ENCODE data around the gene PDCD1. TPM values are rescaled to one million over a fixed set of nuclear protein-coding genes. Genes with fewer than 3 reads are reported as not detected.
"Not testable (repeated sequence)": the region's sequence is repeated elsewhere in the genome, so short reads cannot be mapped to it uniquely, and the experiment has no call there.

PDCD1 gene
- total and polyA plus RNA-seq, 2 donors from 2014 or later = 0.49 to 1.6 TPM

DNA sequence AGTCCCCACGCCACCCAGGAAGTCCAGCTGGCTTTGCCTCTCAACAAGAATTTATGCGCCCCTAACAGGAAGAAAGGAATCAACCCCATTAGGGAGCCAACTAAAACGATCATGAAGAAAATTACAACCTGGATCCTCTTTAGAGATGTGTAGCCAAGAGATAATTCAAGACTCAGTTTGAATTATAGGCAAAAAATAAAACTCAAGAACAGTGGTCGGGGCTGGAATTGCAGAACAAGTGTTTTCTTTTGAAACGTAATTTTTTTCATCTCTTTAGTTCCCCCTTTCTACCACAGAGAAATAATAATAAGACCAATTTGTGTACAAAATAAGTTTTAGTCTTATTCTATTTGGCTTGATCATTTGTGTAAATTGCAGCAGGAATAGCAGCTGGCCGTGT, 22.4 kb downstream of the PDCD1 start:
- no peak for FAIRE-seq
- DNase-seq = no peak
- H3K4me1 ChIP-seq (ENCODE audit: control insufficient read depth in 2 of 3, insufficient read depth in 2 of 3, low read depth in 1 of 3, low read length in 3 of 3) = no peaks in the 10 kb centered on the region
- H3K27ac ChIP-seq (ENCODE audit: low read depth in 2 of 2, low read length in 2 of 2) = no peak overlapping the region
- intact Hi-C loops (cut with DNase I) = no loop called here
- H3K9me3 ChIP-seq (ENCODE audit: control insufficient read depth in 2 of 3, insufficient read depth in 1 of 3, low read length in 3 of 3) = no peaks in the 10 kb centered on the region
- H3K27me3 ChIP-seq (ENCODE audit: control insufficient read depth, insufficient read depth, low read length) = no peaks in the 10 kb centered on the region
- TF ChIP-seq, protein P1, sequence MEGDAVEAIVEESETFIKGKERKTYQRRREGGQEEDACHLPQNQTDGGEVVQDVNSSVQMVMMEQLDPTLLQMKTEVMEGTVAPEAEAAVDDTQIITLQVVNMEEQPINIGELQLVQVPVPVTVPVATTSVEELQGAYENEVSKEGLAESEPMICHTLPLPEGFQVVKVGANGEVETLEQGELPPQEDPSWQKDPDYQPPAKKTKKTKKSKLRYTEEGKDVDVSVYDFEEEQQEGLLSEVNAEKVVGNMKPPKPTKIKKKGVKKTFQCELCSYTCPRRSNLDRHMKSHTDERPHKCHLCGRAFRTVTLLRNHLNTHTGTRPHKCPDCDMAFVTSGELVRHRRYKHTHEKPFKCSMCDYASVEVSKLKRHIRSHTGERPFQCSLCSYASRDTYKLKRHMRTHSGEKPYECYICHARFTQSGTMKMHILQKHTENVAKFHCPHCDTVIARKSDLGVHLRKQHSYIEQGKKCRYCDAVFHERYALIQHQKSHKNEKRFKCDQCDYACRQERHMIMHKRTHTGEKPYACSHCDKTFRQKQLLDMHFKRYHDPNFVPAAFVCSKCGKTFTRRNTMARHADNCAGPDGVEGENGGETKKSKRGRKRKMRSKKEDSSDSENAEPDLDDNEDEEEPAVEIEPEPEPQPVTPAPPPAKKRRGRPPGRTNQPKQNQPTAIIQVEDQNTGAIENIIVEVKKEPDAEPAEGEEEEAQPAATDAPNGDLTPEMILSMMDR (IDR thresholded peaks at IDR 0.05; ENCODE audit: borderline replicate concordance, extremely low read depth, insufficient read depth) = no peak
- no peaks in the 10 kb centered on the region for H3K36me3 ChIP-seq (ENCODE audit: control insufficient read depth in 2 of 3, insufficient read depth in 3 of 3, low read length in 3 of 3)
- H3K9ac ChIP-seq (ENCODE audit: low read length in 3 of 3) = no peak overlapping the region
- no peak overlapping the region for H3K4me3 ChIP-seq (ENCODE audit: low read length in 3 of 3)

DNA sequence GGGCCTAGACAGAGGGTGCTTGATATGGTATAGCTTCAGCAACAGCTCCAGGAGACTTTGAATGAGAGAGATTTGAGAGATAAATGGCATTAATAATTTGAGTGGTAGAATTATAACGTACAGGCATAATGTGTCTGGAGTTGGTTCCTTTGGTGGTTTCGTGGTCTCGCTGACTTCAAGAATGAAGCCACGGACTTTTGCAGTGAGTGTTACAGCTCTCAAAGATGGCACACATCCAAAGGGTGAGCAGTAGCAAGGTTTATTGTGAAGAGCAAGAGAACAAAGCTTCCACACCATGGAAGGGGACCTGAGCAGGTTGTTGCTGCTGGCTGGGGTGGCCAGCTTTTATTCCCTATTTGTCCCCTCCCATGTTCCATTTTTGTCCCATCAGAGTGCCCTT, 23.1 kb downstream of the PDCD1 start:
- TF ChIP-seq, protein P1 (IDR thresholded peaks at IDR 0.05; ENCODE audit: borderline replicate concordance, extremely low read depth, insufficient read depth) = no peak
- no peak overlapping the region for H3K9ac ChIP-seq (ENCODE audit: low read length in 3 of 3)
- H3K27me3 ChIP-seq (ENCODE audit: control insufficient read depth, insufficient read depth, low read length) = no peaks in the 10 kb centered on the region
- H3K4me1 ChIP-seq (ENCODE audit: control insufficient read depth in 2 of 3, insufficient read depth in 2 of 3, low read depth in 1 of 3, low read length in 3 of 3) = no peaks in the 10 kb centered on the region
- no peak overlapping the region for H3K27ac ChIP-seq (ENCODE audit: low read depth in 2 of 2, low read length in 2 of 2)
- no peaks in the 10 kb centered on the region for H3K9me3 ChIP-seq (ENCODE audit: control insufficient read depth in 2 of 3, insufficient read depth in 1 of 3, low read length in 3 of 3)
- intact Hi-C loops (cut with DNase I) = no loop called here
- no peaks in the 10 kb centered on the region for H3K36me3 ChIP-seq (ENCODE audit: control insufficient read depth in 2 of 3, insufficient read depth in 3 of 3, low read length in 3 of 3)
- FAIRE-seq (no peak), DNase-seq (no peak)
- no peak overlapping the region for H3K4me3 ChIP-seq (ENCODE audit: low read length in 3 of 3)

DNA sequence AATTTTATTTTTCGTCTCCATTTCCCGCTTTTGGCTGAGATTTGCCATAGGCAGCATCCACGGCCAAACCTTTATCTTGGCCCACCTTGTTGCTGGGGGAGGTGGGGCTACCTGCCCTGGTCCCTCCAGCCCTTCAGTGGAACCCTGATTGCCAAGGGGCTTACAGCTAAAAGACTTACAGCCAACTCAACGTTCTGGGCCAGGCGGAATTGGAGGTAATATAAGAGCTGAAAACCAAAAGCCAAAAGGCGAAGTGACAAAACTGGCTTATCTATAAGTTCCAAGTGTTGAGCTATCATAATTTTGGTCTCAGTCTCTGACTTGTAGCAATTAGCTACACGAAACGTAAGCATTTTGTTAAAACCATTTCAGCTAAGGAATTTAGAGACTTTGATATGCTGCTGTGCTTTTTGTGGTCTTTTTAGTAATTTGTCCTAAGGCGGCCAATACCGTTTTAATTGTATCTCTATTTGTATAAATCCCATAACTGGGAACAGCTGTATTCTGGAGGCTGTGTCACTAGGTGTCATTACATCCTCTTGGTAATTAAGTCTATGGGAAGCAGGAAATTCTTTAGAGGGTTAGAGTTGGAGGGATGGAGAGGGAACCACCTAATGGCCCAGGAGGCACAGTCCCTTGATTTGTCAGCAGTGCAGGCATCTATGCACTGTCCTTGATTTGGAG, 24.0 kb downstream of the PDCD1 start:
- H3K4me3 ChIP-seq (ENCODE audit: low read length in 3 of 3) = no peak overlapping the region
- intact Hi-C loops (cut with DNase I) = no loop called here
- H3K27me3 ChIP-seq (ENCODE audit: control insufficient read depth, insufficient read depth, low read length) = no peaks in the 10 kb centered on the region
- H3K9me3 ChIP-seq (ENCODE audit: control insufficient read depth in 2 of 3, insufficient read depth in 1 of 3, low read length in 3 of 3) = no peaks in the 10 kb centered on the region
- DNase-seq (no peak), FAIRE-seq (no peak)
- H3K27ac ChIP-seq (ENCODE audit: low read depth in 2 of 2, low read length in 2 of 2) = no peak overlapping the region
- no peaks in the 10 kb centered on the region for H3K36me3 ChIP-seq (ENCODE audit: control insufficient read depth in 2 of 3, insufficient read depth in 3 of 3, low read length in 3 of 3)
- TF ChIP-seq, protein P1 (IDR thresholded peaks at IDR 0.05; ENCODE audit: borderline replicate concordance, extremely low read depth, insufficient read depth) = no peak
- H3K9ac ChIP-seq (ENCODE audit: low read length in 3 of 3) = no peak overlapping the region
- H3K4me1 ChIP-seq (ENCODE audit: control insufficient read depth in 2 of 3, insufficient read depth in 2 of 3, low read depth in 1 of 3, low read length in 3 of 3) = no peaks in the 10 kb centered on the region

DNA sequence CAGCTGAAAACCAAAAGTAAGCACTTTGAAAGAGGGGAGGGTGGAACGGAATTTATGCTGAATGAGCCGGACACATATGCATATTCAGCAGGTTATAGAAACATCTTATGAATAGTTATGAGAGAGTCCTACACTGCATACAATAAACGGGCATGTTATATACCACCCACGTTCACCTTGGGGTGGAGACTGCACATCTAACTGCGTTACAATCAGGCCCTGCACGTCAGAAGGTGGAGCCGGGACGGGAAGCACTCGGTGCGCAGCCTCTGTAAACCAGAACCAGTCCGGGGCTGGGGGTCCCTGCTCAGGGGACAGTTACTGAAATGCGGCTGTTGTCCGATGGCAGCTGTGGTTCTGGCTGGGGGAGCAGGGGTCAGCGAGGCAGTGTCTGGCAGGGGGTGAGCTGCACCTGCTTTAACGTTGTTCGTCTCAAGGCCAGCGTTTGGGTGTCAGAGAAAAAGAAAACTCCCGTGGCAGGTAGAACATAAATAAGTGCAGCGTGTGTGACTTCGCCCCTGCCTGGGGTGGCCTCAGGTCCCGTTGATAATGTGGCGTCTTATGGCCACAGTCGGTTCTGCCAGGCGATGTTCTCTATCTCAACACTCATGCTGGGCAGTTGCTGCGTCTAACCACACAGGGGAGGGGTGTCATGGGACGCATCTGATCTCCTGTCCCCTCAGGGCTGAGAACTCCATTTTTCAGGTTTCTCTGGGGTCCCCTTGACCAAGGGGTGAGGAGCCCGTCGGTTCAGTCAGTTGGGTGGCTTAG, 24.8 kb downstream of the PDCD1 start:
- H3K27me3 ChIP-seq (ENCODE audit: control insufficient read depth, insufficient read depth, low read length); H3K4me1 ChIP-seq (ENCODE audit: control insufficient read depth in 2 of 3, insufficient read depth in 2 of 3, low read depth in 1 of 3, low read length in 3 of 3); FAIRE-seq; H3K9ac ChIP-seq (ENCODE audit: low read length in 3 of 3); intact Hi-C loops (cut with DNase I); H3K4me3 ChIP-seq (ENCODE audit: low read length in 3 of 3); DNase-seq; H3K9me3 ChIP-seq (ENCODE audit: control insufficient read depth in 2 of 3, insufficient read depth in 1 of 3, low read length in 3 of 3); H3K36me3 ChIP-seq (ENCODE audit: control insufficient read depth in 2 of 3, insufficient read depth in 3 of 3, low read length in 3 of 3); H3K27ac ChIP-seq (ENCODE audit: low read depth in 2 of 2, low read length in 2 of 2): not testable (repeated sequence)

All from kidney (tissue), 14 donors.